ENCODE measurements around the gene ESYT1. TPM values are rescaled to one million over a fixed set of nuclear protein-coding genes. Genes with fewer than 3 reads are reported as not detected.
A peak's percentile ranks its signal among the peaks of the same experiment; 100 is the strongest.

Gene ESYT1, protein sequence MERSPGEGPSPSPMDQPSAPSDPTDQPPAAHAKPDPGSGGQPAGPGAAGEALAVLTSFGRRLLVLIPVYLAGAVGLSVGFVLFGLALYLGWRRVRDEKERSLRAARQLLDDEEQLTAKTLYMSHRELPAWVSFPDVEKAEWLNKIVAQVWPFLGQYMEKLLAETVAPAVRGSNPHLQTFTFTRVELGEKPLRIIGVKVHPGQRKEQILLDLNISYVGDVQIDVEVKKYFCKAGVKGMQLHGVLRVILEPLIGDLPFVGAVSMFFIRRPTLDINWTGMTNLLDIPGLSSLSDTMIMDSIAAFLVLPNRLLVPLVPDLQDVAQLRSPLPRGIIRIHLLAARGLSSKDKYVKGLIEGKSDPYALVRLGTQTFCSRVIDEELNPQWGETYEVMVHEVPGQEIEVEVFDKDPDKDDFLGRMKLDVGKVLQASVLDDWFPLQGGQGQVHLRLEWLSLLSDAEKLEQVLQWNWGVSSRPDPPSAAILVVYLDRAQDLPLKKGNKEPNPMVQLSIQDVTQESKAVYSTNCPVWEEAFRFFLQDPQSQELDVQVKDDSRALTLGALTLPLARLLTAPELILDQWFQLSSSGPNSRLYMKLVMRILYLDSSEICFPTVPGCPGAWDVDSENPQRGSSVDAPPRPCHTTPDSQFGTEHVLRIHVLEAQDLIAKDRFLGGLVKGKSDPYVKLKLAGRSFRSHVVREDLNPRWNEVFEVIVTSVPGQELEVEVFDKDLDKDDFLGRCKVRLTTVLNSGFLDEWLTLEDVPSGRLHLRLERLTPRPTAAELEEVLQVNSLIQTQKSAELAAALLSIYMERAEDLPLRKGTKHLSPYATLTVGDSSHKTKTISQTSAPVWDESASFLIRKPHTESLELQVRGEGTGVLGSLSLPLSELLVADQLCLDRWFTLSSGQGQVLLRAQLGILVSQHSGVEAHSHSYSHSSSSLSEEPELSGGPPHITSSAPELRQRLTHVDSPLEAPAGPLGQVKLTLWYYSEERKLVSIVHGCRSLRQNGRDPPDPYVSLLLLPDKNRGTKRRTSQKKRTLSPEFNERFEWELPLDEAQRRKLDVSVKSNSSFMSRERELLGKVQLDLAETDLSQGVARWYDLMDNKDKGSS
- total RNA-seq = 10 to 100 TPM; 51.2 to 84.1 (median 64.9) TPM

DNA sequence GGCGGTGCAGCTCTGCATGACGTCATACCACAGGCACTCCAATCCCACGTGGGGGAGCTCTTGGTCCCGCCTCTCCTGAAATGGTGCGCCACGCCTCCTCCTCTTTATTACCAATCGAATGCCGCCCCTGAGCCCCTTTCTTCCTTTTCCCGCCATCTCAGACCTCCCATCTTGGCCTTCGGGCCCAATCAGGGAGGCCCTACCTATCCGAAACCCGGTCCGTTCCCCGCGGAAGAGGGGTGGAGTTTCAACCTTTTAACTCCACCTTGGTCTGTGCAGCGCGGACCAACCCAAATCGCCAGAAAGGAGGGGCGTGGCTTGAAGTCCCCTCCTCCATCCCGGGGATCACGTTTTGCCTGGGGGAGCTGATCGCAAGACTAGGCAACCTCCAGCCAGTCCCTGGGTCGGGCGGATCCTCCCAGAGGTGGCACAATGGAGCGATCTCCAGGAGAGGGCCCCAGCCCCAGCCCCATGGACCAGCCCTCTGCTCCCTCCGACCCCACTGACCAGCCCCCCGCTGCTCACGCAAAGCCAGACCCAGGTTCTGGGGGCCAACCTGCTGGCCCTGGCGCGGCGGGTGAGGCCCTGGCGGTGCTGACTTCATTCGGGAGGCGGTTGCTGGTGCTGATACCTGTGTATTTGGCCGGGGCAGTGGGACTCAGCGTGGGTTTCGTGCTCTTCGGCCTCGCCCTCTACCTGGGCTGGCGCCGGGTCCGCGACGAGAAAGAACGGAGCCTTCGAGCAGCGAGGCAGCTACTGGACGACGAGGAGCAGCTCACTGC, at the start of gene ESYT1:
Gene ESYT1, plus strand, starts transcription at position 380 of the 782 bp plus-strand sequence. Its CDS starts 53 bp downstream, at position 433.
- peak; percentile 99 to 100 for DNase-seq (ENCODE audit: low spot score in 2 of 2)
- H3K4me3 ChIP-seq (ENCODE audit: low read depth, poor library complexity, severe bottlenecking) = peak within 1 kb of the TSS; percentile 92
- intact Hi-C loops (cut with DNase I; ENCODE audit: low total_unique reads) = loop anchor here (2.0 to 5.0 kb wide), 2 partner anchors 31 to 59 kb away; partner anchors contain the start of genes MYL6 and SMARCC2
- no peak for TF ChIP-seq POLR2A (IDR thresholded peaks at IDR 0.05)
- TF ChIP-seq, protein P1, sequence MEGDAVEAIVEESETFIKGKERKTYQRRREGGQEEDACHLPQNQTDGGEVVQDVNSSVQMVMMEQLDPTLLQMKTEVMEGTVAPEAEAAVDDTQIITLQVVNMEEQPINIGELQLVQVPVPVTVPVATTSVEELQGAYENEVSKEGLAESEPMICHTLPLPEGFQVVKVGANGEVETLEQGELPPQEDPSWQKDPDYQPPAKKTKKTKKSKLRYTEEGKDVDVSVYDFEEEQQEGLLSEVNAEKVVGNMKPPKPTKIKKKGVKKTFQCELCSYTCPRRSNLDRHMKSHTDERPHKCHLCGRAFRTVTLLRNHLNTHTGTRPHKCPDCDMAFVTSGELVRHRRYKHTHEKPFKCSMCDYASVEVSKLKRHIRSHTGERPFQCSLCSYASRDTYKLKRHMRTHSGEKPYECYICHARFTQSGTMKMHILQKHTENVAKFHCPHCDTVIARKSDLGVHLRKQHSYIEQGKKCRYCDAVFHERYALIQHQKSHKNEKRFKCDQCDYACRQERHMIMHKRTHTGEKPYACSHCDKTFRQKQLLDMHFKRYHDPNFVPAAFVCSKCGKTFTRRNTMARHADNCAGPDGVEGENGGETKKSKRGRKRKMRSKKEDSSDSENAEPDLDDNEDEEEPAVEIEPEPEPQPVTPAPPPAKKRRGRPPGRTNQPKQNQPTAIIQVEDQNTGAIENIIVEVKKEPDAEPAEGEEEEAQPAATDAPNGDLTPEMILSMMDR (IDR thresholded peaks at IDR 0.05) = no peak
- WGBS, 2 donors = 0% methylated on average over 32 to 34 of the region's 49 CpGs

DNA sequence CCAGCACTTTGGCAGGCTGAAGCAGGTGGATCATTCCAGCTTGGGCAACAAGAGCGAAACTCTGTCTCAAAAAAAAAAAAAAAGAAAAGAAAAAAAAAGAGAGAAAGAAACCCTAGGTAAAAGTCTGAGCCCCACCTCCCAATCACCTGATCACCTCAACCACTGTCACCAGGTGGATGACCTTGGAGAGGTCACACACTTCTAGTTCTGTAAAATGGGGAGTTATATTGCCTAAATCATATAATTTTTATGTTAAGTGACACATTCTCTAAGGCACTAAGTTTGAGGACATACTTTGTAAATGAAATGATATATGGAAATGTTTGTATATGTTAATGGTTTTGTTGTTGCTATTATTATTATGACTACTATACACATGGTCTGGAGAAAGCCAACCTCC, 49.6 kb upstream of the ESYT1 start:
- TF ChIP-seq, protein P1 (IDR thresholded peaks at IDR 0.05) = no peak
- TF ChIP-seq POLR2A (IDR thresholded peaks at IDR 0.05) = no peak
- intact Hi-C loops (cut with DNase I; ENCODE audit: low total_unique reads) = no loop called here
- 52 to 82% methylated on average over 1 of the region's 1 CpG for WGBS, 2 donors
- H3K4me3 ChIP-seq (ENCODE audit: low read depth, poor library complexity, severe bottlenecking) = no peak overlapping the region
- no peak for DNase-seq (ENCODE audit: low spot score in 2 of 2)

DNA sequence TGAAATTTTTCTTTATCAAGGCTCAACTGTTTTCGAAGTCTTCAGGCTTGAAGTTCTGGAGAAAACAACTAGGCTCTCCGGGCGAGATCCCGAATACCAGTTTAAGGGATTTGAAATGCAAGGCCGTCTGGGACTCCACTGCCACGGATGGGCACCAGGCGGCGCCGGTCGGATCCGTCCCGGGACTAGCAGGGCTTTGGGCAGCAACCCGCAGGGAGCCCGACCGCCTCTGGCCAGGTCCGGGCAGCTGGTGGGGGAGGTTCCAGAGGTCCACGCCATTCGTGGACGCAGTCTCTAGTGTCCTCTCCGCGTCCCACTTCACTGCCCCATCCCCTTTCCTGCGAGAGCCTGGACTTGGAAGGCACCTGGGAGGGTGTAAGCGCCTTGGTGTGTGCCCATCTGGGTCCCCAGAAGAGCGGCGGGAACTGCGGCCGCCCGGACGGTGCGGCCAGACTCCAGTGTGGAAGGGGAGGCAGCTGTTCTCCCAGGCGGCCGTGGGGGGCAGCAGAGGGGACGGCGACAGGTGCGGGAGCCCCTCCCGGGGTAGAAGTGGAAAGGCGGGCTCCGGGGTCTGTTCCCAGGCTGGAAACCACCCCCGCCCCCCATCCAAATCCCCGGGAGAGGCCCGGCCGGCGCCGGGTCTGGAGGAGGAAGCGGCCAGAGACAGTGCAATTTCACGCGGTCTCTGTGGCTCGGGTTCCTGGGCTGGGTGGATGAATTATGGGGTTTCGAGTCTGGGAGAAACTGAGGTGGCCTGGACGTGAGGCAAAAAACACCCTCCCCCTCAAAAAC, 48.9 kb upstream of the ESYT1 start:
- WGBS, 2 donors = 1 to 2% methylated on average over 46 to 48 of the region's 50 CpGs
- intact Hi-C loops (cut with DNase I; ENCODE audit: low total_unique reads) = no loop called here
- TF ChIP-seq POLR2A (IDR thresholded peaks at IDR 0.05) = no peak
- TF ChIP-seq, protein P1 (IDR thresholded peaks at IDR 0.05) = peak in 1 of 3 donors; percentile 76
- DNase-seq (ENCODE audit: low spot score in 2 of 2) = peak; percentile 84 to 97
- peak overlapping the region; percentile 50 for H3K4me3 ChIP-seq (ENCODE audit: low read depth, poor library complexity, severe bottlenecking)

DNA sequence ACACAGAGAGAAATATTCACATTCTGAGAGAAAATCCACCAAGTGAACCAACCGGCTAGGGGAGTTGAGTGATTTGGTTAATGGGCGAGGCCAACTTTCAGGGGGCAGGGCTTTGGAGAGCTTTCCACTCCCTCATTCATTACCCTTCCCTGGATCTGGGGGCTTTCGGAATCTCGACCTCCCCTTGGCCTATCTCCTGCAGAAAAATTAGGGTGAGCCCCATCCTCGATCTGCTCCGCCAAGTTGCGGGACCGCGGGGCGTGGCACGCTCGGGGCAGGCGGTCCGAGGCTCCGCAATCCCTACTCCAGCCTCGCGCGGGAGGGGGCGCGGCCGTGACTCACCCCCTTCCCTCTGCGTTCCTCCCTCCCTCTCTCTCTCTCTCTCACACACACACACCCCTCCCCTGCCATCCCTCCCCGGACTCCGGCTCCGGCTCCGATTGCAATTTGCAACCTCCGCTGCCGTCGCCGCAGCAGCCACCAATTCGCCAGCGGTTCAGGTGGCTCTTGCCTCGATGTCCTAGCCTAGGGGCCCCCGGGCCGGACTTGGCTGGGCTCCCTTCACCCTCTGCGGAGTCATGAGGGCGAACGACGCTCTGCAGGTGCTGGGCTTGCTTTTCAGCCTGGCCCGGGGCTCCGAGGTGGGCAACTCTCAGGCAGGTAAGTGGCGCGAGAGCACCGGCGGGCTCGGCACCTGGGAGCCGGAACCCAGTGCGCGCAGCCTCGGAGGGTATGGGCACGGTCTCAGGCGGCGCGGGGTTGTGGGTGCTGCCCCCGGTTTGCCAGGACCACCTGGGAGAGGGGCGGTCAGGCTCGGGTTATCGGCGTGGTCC, 48.1 kb upstream of the ESYT1 start, which contains the start of gene ERBB3:
Gene ERBB3, plus strand, starts transcription at position 443 of the 833 bp plus-strand sequence. Its CDS starts 136 bp downstream, at position 579.
- intact Hi-C loops (cut with DNase I; ENCODE audit: low total_unique reads) = no loop called here
- peak within 1 kb of the TSS; percentile 50 for H3K4me3 ChIP-seq (ENCODE audit: low read depth, poor library complexity, severe bottlenecking)
- TF ChIP-seq, protein P1 (IDR thresholded peaks at IDR 0.05) = no peak
- no peak for TF ChIP-seq POLR2A (IDR thresholded peaks at IDR 0.05)
- DNase-seq (ENCODE audit: low spot score in 2 of 2) = peak; percentile 77 to 96
- 0 to 2% methylated on average over 51 to 55 of the region's 59 CpGs for WGBS, 2 donors

All from lower leg skin (tissue), 4 donors.